HG02678 (cell line): ENCODE results near the gene CFHR4.
"Not testable (repeated sequence)": the region's sequence is repeated elsewhere in the genome, so short reads cannot be mapped to it uniquely, and the experiment has no call there.

Source experiments
- ATAC-seq: cut with Tn5 transposase; IDR thresholded peaks from one replicate; pipeline ENCODE4 v1.9.1; 2021; ENCODE audit warnings: mild to moderate bottlenecking, moderate library complexity; ENCODE audit not compliant: unreplicated experiment

CFHR4 gene

GRCh38 chr1:196887515-196888239, at the start of gene CFHR4:
Gene CFHR4 (plus strand): TSS chr1:196888052. CDS start chr1:196888151, 99 bp downstream.
- ATAC-seq = peak; percentile 85

- not testable (repeated sequence) for ATAC-seq
Observed at GRCh38 chr1:196849613-196850492, 38.0 kb upstream of the CFHR4 start.

- no peak for ATAC-seq
Observed at GRCh38 chr1:196856053-196856452, 31.8 kb upstream of the CFHR4 start.

- no peak for ATAC-seq
Observed at GRCh38 chr1:196857188-196857587, 30.7 kb upstream of the CFHR4 start.

- no peak for ATAC-seq
Observed at GRCh38 chr1:196858811-196859210, 29.0 kb upstream of the CFHR4 start.

- ATAC-seq = no peak
Observed at GRCh38 chr1:196860323-196860884, 27.4 kb upstream of the CFHR4 start.

GRCh38 chr1:196861429-196861828, 26.4 kb upstream of the CFHR4 start:
- no peak for ATAC-seq

- no peak for ATAC-seq
Observed at GRCh38 chr1:196866974-196867373, 20.9 kb upstream of the CFHR4 start.

- no peak for ATAC-seq
Observed at GRCh38 chr1:196873385-196873784, 14.5 kb upstream of the CFHR4 start.

- no peak for ATAC-seq
Observed at GRCh38 chr1:196875935-196876334, 11.9 kb upstream of the CFHR4 start.

- ATAC-seq = no peak
Observed at GRCh38 chr1:196877964-196878363, 9.9 kb upstream of the CFHR4 start.

GRCh38 chr1:196886560-196886959, 1.3 kb upstream of the CFHR4 start:
- not testable (repeated sequence) for ATAC-seq

GRCh38 chr1:196890668-196891067, 2.8 kb downstream of the CFHR4 start:
- ATAC-seq = no peak

- no peak for ATAC-seq
Observed at GRCh38 chr1:196891251-196891650, 3.4 kb downstream of the CFHR4 start.

GRCh38 chr1:196896355-196896754, 8.5 kb downstream of the CFHR4 start:
- ATAC-seq = no peak

GRCh38 chr1:196897158-196897828, 9.4 kb downstream of the CFHR4 start:
- ATAC-seq = no peak

- no peak for ATAC-seq
Observed at GRCh38 chr1:196902344-196902743, 14.5 kb downstream of the CFHR4 start.

GRCh38 chr1:196910215-196910614, 22.4 kb downstream of the CFHR4 start:
- ATAC-seq = no peak

GRCh38 chr1:196912283-196912682, 24.4 kb downstream of the CFHR4 start:
- ATAC-seq = not testable (repeated sequence)

- not testable (repeated sequence) for ATAC-seq
Observed at GRCh38 chr1:196926839-196927238, 39.0 kb downstream of the CFHR4 start.

GRCh38 chr1:196932853-196933252, 45.0 kb downstream of the CFHR4 start:
- ATAC-seq = not testable (repeated sequence)
